Neural cell (in vitro differentiated cells): Measurements from ENCODE around the gene CACNA1I. TPM values are rescaled to one million over a fixed set of nuclear protein-coding genes. Genes with fewer than 3 reads are reported as not detected.

Experiments
- H2AFZ ChIP-seq: fragments of 200-600, 300-800 bp; sonication (generic), shearing (Covaris generic); 2 replicates; pipeline ENCODE4 v1.6.0; 2014; ENCODE audit warnings: low read depth, mild to moderate bottlenecking, antibody characterized with exemption, low read length, moderate library complexity
- H3F3A ChIP-seq: fragments of 200-600 bp; shearing (Covaris generic); 2 replicates; pipeline ENCODE4 v1.6.1; 2016; ENCODE audit warnings: mild to moderate bottlenecking, moderate library complexity, mixed read lengths, antibody characterized with exemption, low read length; ENCODE audit not compliant: insufficient read depth, poor library complexity, severe bottlenecking
- H3K27ac ChIP-seq: fragments of 200-600, 300-800 bp; sonication (generic), shearing (Covaris generic); 2 replicates; pipeline ENCODE4 v1.5.1; 2014; ENCODE audit warnings: mild to moderate bottlenecking, low read length, moderate library complexity
- H3K27me3 ChIP-seq: fragments of 300-800, 200-600 bp; sonication (generic), shearing (Covaris generic); 2 replicates; pipeline ENCODE4 v1.6.0; 2014; ENCODE audit warnings: mild to moderate bottlenecking, low read depth, low read length, moderate library complexity; ENCODE audit not compliant: insufficient read depth
- H3K36me3 ChIP-seq: fragments of 300-800, 200-600 bp; sonication (generic), shearing (Covaris generic); 2 replicates; pipeline ENCODE4 v1.5.1; 2014; ENCODE audit warnings: mild to moderate bottlenecking, antibody characterized with exemption, low read length, moderate library complexity; ENCODE audit not compliant: insufficient read depth
- H3K4me2 ChIP-seq: fragments of 300-800, 200-600 bp; sonication (generic), shearing (Covaris generic); 2 replicates; pipeline ENCODE4 v1.6.0; 2014; ENCODE audit warnings: mild to moderate bottlenecking, low read length
- H3K4me3 ChIP-seq: fragments of 300-800, 200-600 bp; sonication (generic), shearing (Covaris generic); 2 replicates; pipeline ENCODE4 v1.5.1; 2014; ENCODE audit warnings: mild to moderate bottlenecking, low read length, moderate library complexity
- H3K79me2 ChIP-seq: fragments of 200-600 bp; shearing (Covaris generic); replicated peaks from 2 replicates; pipeline ENCODE4 v1.6.0; 2014; ENCODE audit warnings: mild to moderate bottlenecking, low read length, moderate library complexity; ENCODE audit not compliant: insufficient read depth
- H3K9ac ChIP-seq: fragments of 300-800, 200-600 bp; sonication (generic), shearing (Covaris generic); 2 replicates; pipeline ENCODE4 v1.6.1; 2016; ENCODE audit warnings: mild to moderate bottlenecking, low read length, mixed read lengths
- H3K9me2 ChIP-seq: fragments of 200-600 bp; shearing (Covaris generic); 2 replicates; pipeline ENCODE4 v1.6.1; 2016; ENCODE audit warnings: mild to moderate bottlenecking, low read length, mixed read lengths; ENCODE audit not compliant: insufficient read depth
- H3K9me3 ChIP-seq: fragments of 200-600, 300-800 bp; sonication (generic), shearing (Covaris generic); 2 replicates; pipeline ENCODE4 v1.6.1; 2016; ENCODE audit warnings: mild to moderate bottlenecking, mixed run types, low read length, moderate library complexity, mixed read lengths
- H4K20me1 ChIP-seq: fragments of 200-600 bp; shearing (Covaris generic); 2 replicates; pipeline ENCODE4 v1.6.1; 2016; ENCODE audit warnings: mild to moderate bottlenecking, mixed run types; ENCODE audit not compliant: insufficient read depth
- EP300 ChIP-seq: fragments of 450-650 bp; conservative IDR thresholded peaks from 2 replicates; pipeline ENCODE4 v1.6.1; 2014; ENCODE audit warnings: antibody characterized with exemption, mild to moderate bottlenecking, moderate library complexity; ENCODE audit not compliant: poor library complexity, severe bottlenecking
- EZH2 ChIP-seq: fragments of 200-600, 300-800 bp; shearing (Covaris generic), sonication (generic); IDR thresholded peaks from 2 replicates; pipeline ENCODE4 v1.6.1; 2014; ENCODE audit warnings: antibody characterized with exemption, low read length, borderline replicate concordance, mild to moderate bottlenecking; ENCODE audit not compliant: insufficient read depth, poor library complexity, severe bottlenecking
- MXI1 ChIP-seq: fragments of 450-650 bp; conservative IDR thresholded peaks from 2 replicates; pipeline ENCODE4 v1.6.1; 2014; ENCODE audit warnings: antibody characterized with exemption, mild to moderate bottlenecking; ENCODE audit not compliant: poor library complexity, severe bottlenecking
- RAD21 ChIP-seq: fragments of 450-650 bp; conservative IDR thresholded peaks from 2 replicates; pipeline ENCODE4 v1.6.1; 2014; ENCODE audit warnings: antibody characterized with exemption, mild to moderate bottlenecking, moderate library complexity
- TAF1 ChIP-seq: IDR thresholded peaks from 2 replicates; pipeline ENCODE4 v1.6.1; 2012; ENCODE audit warnings: low read depth
- polyA plus RNA-seq: library from polyadenylated mRNA; depleted of rRNA; stranded (reverse); fragments of >200 nt; gene quantifications from 2 replicates; pipeline ENCODE4 v1.2.3, GENCODE V29; 2014
- TF ChIP-seq, protein P1 (sequence below): fragments of 450-650 bp; IDR thresholded peaks from 2 replicates; pipeline ENCODE4 v1.5.1; 2014; ENCODE audit warnings: antibody characterized with exemption, mild to moderate bottlenecking, moderate library complexity; ENCODE audit not compliant: poor library complexity, severe bottlenecking

CACNA1I gene
- polyA plus RNA-seq, 1 donor from 2014 or later, result 1.9 TPM

DNA sequence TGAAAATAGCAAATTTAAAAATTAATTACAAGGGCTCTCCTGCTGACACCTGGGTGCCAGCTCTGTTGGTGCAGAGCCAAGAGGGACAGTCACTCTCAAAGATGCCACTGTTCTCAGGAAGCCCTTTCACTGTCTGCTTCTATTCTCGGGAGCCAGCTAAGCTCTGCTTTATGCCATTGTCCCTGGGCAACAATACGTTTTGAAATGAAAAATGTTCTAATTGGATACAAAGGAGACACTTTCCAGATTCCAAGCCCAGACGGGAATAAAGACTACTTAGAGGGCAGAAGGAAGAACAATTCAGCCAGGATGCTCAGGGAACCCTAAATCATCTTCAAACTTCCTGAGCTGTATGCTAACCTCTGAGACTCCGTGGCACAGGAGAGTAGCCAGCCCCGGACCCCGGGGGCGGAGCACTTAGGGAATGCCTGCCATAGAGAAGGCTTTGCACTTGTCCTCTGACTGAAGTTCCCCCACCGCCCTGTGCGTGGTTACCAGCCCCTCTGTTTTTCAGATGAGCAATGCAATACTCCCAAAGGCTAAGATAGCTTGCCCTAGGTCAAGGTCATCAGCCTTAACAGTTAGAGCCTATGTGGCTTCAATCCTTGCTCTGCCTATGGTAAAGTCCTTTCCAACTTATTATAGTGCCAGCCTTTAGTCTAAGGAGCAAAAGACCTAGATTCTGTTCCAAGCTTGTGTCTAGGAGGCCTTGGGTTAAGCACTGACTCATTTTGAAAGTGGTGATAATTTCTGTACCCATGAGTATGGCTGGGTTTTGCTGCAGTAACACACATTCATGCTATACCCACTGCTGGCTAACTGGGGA, 150.9 kb downstream of the CACNA1I start:
- Histone ChIP-seq H4K20me1 (no peaks in the 10 kb centered on the region), H3K9me3 (no peaks in the 10 kb centered on the region), H3K27ac (no peak overlapping the region), H3K79me2 (no peaks in the 10 kb centered on the region), H3K9ac (no peak overlapping the region), H2AFZ (no peak overlapping the region), H3K9me2 (no peaks in the 10 kb centered on the region), H3F3A (no peaks in the 10 kb centered on the region), H3K4me3 (no peak overlapping the region), H3K27me3 (no peaks in the 10 kb centered on the region), H3K36me3 (no peaks in the 10 kb centered on the region), H3K4me2 (no peak overlapping the region)
- no peak for TF ChIP-seq TAF1
- no peak for TF ChIP-seq RAD21
- TF ChIP-seq, protein P1, sequence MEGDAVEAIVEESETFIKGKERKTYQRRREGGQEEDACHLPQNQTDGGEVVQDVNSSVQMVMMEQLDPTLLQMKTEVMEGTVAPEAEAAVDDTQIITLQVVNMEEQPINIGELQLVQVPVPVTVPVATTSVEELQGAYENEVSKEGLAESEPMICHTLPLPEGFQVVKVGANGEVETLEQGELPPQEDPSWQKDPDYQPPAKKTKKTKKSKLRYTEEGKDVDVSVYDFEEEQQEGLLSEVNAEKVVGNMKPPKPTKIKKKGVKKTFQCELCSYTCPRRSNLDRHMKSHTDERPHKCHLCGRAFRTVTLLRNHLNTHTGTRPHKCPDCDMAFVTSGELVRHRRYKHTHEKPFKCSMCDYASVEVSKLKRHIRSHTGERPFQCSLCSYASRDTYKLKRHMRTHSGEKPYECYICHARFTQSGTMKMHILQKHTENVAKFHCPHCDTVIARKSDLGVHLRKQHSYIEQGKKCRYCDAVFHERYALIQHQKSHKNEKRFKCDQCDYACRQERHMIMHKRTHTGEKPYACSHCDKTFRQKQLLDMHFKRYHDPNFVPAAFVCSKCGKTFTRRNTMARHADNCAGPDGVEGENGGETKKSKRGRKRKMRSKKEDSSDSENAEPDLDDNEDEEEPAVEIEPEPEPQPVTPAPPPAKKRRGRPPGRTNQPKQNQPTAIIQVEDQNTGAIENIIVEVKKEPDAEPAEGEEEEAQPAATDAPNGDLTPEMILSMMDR, result no peak

DNA sequence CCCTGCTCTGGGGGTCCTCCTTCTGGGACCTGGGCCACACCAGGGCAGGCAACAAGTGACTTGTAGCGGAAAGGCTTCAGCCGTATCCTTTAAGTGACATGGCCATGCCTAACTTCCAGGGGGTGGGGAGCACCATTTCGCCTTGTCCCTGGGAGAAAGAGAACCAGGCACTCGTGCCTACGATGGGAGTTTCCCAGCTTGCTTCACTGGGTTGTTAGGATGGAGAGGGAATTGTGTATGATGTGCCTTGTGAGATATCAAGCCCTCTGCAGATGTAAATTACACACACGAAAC, 151.4 kb downstream of the CACNA1I start:
- no peak overlapping the region for H2AFZ ChIP-seq
- no peak overlapping the region for H3K27ac ChIP-seq
- no peak overlapping the region for H3K4me3 ChIP-seq
- H3K36me3 ChIP-seq, result no peaks in the 10 kb centered on the region
- no peaks in the 10 kb centered on the region for H3K9me2 ChIP-seq
- H3K27me3 ChIP-seq, result no peaks in the 10 kb centered on the region
- no peaks in the 10 kb centered on the region for H4K20me1 ChIP-seq
- TF ChIP-seq, protein P1, result no peak
- TF ChIP-seq MXI1, result no peak
- no peak for TF ChIP-seq RAD21
- no peak overlapping the region for H3K4me2 ChIP-seq
- H3K79me2 ChIP-seq, result no peaks in the 10 kb centered on the region
- H3K9ac ChIP-seq, result no peak overlapping the region
- H3K9me3 ChIP-seq, result no peaks in the 10 kb centered on the region
- no peaks in the 10 kb centered on the region for H3F3A ChIP-seq

DNA sequence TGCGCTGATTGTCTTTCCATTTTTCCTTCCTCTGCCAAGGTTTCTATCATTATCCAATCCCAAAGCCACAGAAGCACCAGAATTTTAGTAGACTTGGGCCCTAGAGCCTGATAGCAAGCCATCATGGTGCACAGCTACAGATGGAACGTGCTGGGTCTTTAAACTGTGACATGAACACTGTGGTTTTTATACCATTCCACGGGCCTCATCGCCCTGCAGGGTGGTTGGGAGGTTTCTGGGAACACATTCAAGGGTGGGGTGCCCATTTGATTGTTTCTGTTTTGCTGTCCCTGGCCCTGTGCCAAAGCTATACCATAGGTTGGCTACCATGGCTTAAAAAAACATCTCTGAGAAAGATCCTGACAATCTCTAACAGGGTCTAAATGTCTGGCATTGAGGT, 151.9 kb downstream of the CACNA1I start:
- Histone ChIP-seq H2AFZ (no peak overlapping the region), H3K27me3 (no peaks in the 10 kb centered on the region), H3K9me2 (no peaks in the 10 kb centered on the region), H3K4me2 (no peak overlapping the region), H3K9ac (no peak overlapping the region), H3K27ac (no peak overlapping the region), H3K9me3 (no peaks in the 10 kb centered on the region), H4K20me1 (no peaks in the 10 kb centered on the region), H3K79me2 (no peaks in the 10 kb centered on the region), H3F3A (no peaks in the 10 kb centered on the region), H3K4me3 (no peak overlapping the region), H3K36me3 (no peaks in the 10 kb centered on the region)
- TF ChIP-seq EZH2, result no peak
- TF ChIP-seq EP300, result no peak
- TF ChIP-seq, protein P1, result no peak
- TF ChIP-seq MXI1, result no peak
- TF ChIP-seq TAF1, result no peak
